Endothelial cell of umbilical vein (primary cell): ENCODE data around the gene LRP1. TPM values are rescaled to one million over a fixed set of nuclear protein-coding genes. Genes with fewer than 3 reads are reported as not detected.

Experiments used
- BruUV-seq: library from RNA; stranded (reverse); fragments of 400-500 nt; replicated peaks from 2 replicates; lab custom pipeline; 2021; lab: Mats Ljungman, UMichigan
- CTCF ChIA-PET: fragments of 300-600, 350-600 bp; sonication (Branson Sonifier 250); formaldehyde crosslinking; loops from one replicate; lab custom pipeline; 2021; ENCODE audit warnings: antibody characterized with exemption, inconsistent platforms; lab: Charles Lee
- POLR2A ChIA-PET: fragments of 300-600, 350-600 bp; sonication (Branson Sonifier 250); formaldehyde crosslinking; loops from one replicate; lab custom pipeline; 2021; ENCODE audit warnings: antibody characterized with exemption, inconsistent platforms; lab: Charles Lee
- DNase-seq: peaks from one replicate; pipeline ENCODE4 v3.0.0-alpha.2; 2011; ENCODE audit warnings: low read depth, low spot score
- FAIRE-seq: peaks from 2 replicates; lab custom pipeline; 2011; peaks lifted over from hg19 to GRCh38; lab: Jason Lieb, UNC
- H2AFZ ChIP-seq: 2 replicates; pipeline ENCODE4 v1.6.0; 2012; ENCODE audit warnings: low read depth, low read length, control low read depth, inconsistent platforms
- H3K27ac ChIP-seq: 2 replicates; pipeline ENCODE4 v1.5.1; 2011; ENCODE audit warnings: low read depth, mild to moderate bottlenecking, control low read depth, low read length, moderate library complexity; ENCODE audit not compliant: insufficient read depth
- H3K27me3 ChIP-seq, 2 experiments: 2 replicates each; pipeline versions ENCODE4 v1.6.0 to v1.6.1; 2011; ENCODE audit warnings: low read length in 2 of 2, mixed read lengths in 1 of 2; ENCODE audit not compliant: control insufficient read depth in 2 of 2, insufficient read depth in 2 of 2
- H3K36me3 ChIP-seq, 2 experiments: 2 replicates in 1 of 2; 3 replicates in 1 of 2; pipeline ENCODE4 v1.5.1; 2011; ENCODE audit warnings: low read length in 2 of 2, mild to moderate bottlenecking in 1 of 2, moderate library complexity in 1 of 2; ENCODE audit not compliant: control insufficient read depth in 2 of 2, insufficient read depth in 2 of 2; ENCODE audit errors: extremely low read depth in 1 of 2
- H3K4me1 ChIP-seq: 3 replicates; pipeline ENCODE4 v1.5.1; 2011; ENCODE audit warnings: mild to moderate bottlenecking, low read length; ENCODE audit not compliant: control insufficient read depth, insufficient read depth; ENCODE audit errors: extremely low read depth
- H3K4me2 ChIP-seq: 2 replicates; pipeline ENCODE4 v1.6.1; 2011; ENCODE audit warnings: low read length, control low read depth, mixed read lengths; ENCODE audit not compliant: insufficient read depth
- H3K4me3 ChIP-seq, 3 experiments: fragments of 200-600 bp in 1 of 3; sonication (generic), shearing (Covaris generic) in 1 of 3; replicated peaks in 1 of 3; 2 replicates each; pipeline ENCODE4 v1.5.1; 2011 to 2016; ENCODE audit warnings: control low read depth in 3 of 3, low read length in 3 of 3, mild to moderate bottlenecking in 2 of 3, inconsistent platforms in 1 of 3, low read depth in 1 of 3, moderate library complexity in 1 of 3; ENCODE audit not compliant: insufficient read depth in 1 of 3
- H3K79me2 ChIP-seq: 2 replicates; pipeline ENCODE4 v1.6.0; 2012; ENCODE audit warnings: low read length, inconsistent platforms; ENCODE audit not compliant: control insufficient read depth, insufficient read depth
- H3K9ac ChIP-seq: replicated peaks from 2 replicates; pipeline ENCODE3; 2011; ENCODE audit warnings: low read length, control low read depth; ENCODE audit not compliant: insufficient read depth; ENCODE audit errors: extremely low read depth
- H3K9me1 ChIP-seq: replicated peaks from 3 replicates; pipeline ENCODE4 v1.6.0; 2011; ENCODE audit warnings: mild to moderate bottlenecking, low read length; ENCODE audit not compliant: control insufficient read depth, insufficient read depth; ENCODE audit errors: extremely low read depth
- H3K9me3 ChIP-seq: replicated peaks from 2 replicates; pipeline ENCODE4 v1.5.1; 2012; ENCODE audit warnings: low read length, inconsistent platforms; ENCODE audit not compliant: control insufficient read depth, insufficient read depth
- H4K20me1 ChIP-seq: replicated peaks from 2 replicates; pipeline ENCODE3; 2011; ENCODE audit warnings: mild to moderate bottlenecking, low read length; ENCODE audit not compliant: control insufficient read depth, insufficient read depth; ENCODE audit errors: extremely low read depth
- EZH2 ChIP-seq: IDR thresholded peaks from 2 replicates; pipeline ENCODE4 v1.6.1; 2012; ENCODE audit warnings: borderline replicate concordance, low read depth, mild to moderate bottlenecking, moderate library complexity, low read length, inconsistent platforms; ENCODE audit not compliant: severe bottlenecking
- FOS ChIP-seq: IDR thresholded peaks from 2 replicates; pipeline ENCODE4 v1.6.1; 2011; ENCODE audit warnings: mild to moderate bottlenecking, low read length, moderate library complexity, borderline replicate concordance; ENCODE audit not compliant: insufficient read depth
- GATA2 ChIP-seq: IDR thresholded peaks from 2 replicates; pipeline ENCODE4 v1.7.0; 2011; ENCODE audit warnings: low read depth, mild to moderate bottlenecking, moderate library complexity, mixed read lengths, low read length; ENCODE audit not compliant: insufficient read length, insufficient read depth
- JUN ChIP-seq: IDR thresholded peaks from 2 replicates; pipeline ENCODE4 v1.6.1; 2011; ENCODE audit warnings: borderline replicate concordance, low read depth; ENCODE audit not compliant: insufficient read length, insufficient read depth
- MYC ChIP-seq: IDR thresholded peaks from one replicate; pipeline ENCODE4 v1.6.1; 2011; ENCODE audit warnings: mild to moderate bottlenecking, low read depth, low read length
- POLR2A ChIP-seq: IDR thresholded peaks from 2 replicates; pipeline ENCODE4 v1.6.1; 2012; ENCODE audit warnings: low read depth, mild to moderate bottlenecking, control low read depth, low read length
- POLR2AphosphoS5 ChIP-seq: IDR thresholded peaks from 2 replicates; pipeline ENCODE4 v1.6.1; 2012; ENCODE audit warnings: low read depth, mild to moderate bottlenecking, control low read depth, low read length, moderate library complexity; ENCODE audit not compliant: insufficient read depth
- dilution Hi-C: fragments of 300-500 bp; cut with MboI; formaldehyde crosslinking; loops from one replicate; pipeline ENCODE4 v1.15.0; 2019; ENCODE audit warnings: low sequenced_read_pairs; ENCODE audit not compliant: extremely low pct_ligation_motif_present
- intact Hi-C: fragments of 100-400 bp; cut with micrococcal nuclease; formaldehyde crosslinking; loops from one replicate; pipeline ENCODE4 v1.10.0; 2022
- polyA plus RNA-seq, 4 experiments: library from polyadenylated mRNA; depleted of rRNA in 3 of 4; stranded (reverse) in 3 of 4; unstranded in 1 of 4; fragments of >200 nt; gene quantifications; 2 replicates each; pipeline versions ENCODE4 v1.2.1 to v1.2.3, GENCODE V29; 2011 to 2012; ENCODE audit warnings: missing spikeins in 1 of 4
- total RNA-seq: library from RNA; stranded (reverse); gene quantifications from 2 replicates; pipeline ENCODE4 v1.2.3, GENCODE V29; 2021
- TF ChIP-seq, protein P1 (sequence below), 2 donors: IDR thresholded peaks; 1 replicate in 1 of 2; 2 replicates in 1 of 2; pipeline ENCODE4 v1.5.1; 2011; ENCODE audit warnings: low read length in 2 of 2, mild to moderate bottlenecking in 2 of 2, moderate library complexity in 2 of 2, control low read depth in 1 of 2, inconsistent platforms in 1 of 2, low read depth in 1 of 2; ENCODE audit not compliant: insufficient read depth in 1 of 2; ENCODE audit errors: extremely low read depth in 1 of 2
- TF ChIP-seq, protein P2 (sequence below): IDR thresholded peaks from 2 replicates; pipeline ENCODE4 v1.6.1; 2011; ENCODE audit not compliant: insufficient read depth, insufficient read length

LRP1 gene
- total and polyA plus RNA-seq, 2 donors (not counting 3 experiments of a cell fraction or from before 2014, with no cell fraction given): 1.6 to 4.6 TPM

DNA sequence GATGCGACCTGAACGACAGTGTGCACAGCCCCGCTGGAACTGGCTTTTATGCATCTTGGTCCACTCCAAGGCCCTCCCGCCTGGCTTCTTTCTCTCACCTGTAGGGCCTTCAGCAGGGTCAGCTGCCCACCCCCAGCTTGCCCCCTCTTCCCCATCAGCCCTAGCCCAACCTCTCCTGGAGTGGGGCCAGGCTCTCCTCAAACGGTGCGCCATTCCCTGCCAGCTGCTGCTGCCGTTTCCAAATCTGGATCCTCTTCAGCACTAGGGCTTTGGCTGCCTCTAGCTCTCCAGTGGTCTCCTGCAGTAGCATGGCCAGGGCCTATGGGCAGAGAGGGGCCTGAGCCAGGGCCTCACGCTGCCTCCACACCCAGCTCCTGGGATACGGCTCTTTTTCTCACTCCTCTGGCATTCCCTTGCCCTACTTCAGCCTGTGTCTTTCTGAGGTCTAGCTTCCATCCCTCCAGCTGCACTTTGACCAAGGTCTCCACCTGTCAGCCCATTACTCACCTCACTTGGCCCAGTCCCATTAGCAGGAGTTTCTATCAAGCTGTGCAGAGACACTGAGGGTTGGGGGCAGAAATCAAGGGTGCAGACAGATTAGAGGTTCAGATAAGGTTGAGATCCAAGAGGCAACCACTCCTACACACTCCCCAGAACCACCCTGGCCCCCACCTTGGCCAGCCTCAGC is 22.1 kb upstream of the LRP1 start:
- H4K20me1 ChIP-seq: no peaks in the 10 kb centered on the region
- intact Hi-C loops (no loop called here), dilution Hi-C loops (no loop called here)
- H2AFZ ChIP-seq: no peak overlapping the region
- H3K9ac ChIP-seq: no peak overlapping the region
- no peaks in the 10 kb centered on the region for H3K9me3 ChIP-seq
- H3K27ac ChIP-seq: no peak overlapping the region
- DNase-seq (no peak), FAIRE-seq (no peak)
- ChIA-PET POLR2A (no interaction called here), CTCF (interaction anchor here (1.3 kb wide), 1 partner anchor 14 kb away, joined by 6 read pairs; no protein-coding TSS in a partner anchor)
- H3K4me1 ChIP-seq: peaks cover 6% of the 10 kb centered on the region
- BruUV-seq: no TSS peak
- peaks cover 13% of the 10 kb centered on the region for H3K79me2 ChIP-seq
- H3K36me3 ChIP-seq: peaks cover 4 to 32% of the 10 kb centered on the region in 2 experiments
- no peaks in the 10 kb centered on the region for H3K27me3 ChIP-seq
- H3K4me3 ChIP-seq: no peak overlapping the region
- no peak for TF ChIP-seq EZH2
- TF ChIP-seq POLR2A: no peak
- TF ChIP-seq, protein P1, sequence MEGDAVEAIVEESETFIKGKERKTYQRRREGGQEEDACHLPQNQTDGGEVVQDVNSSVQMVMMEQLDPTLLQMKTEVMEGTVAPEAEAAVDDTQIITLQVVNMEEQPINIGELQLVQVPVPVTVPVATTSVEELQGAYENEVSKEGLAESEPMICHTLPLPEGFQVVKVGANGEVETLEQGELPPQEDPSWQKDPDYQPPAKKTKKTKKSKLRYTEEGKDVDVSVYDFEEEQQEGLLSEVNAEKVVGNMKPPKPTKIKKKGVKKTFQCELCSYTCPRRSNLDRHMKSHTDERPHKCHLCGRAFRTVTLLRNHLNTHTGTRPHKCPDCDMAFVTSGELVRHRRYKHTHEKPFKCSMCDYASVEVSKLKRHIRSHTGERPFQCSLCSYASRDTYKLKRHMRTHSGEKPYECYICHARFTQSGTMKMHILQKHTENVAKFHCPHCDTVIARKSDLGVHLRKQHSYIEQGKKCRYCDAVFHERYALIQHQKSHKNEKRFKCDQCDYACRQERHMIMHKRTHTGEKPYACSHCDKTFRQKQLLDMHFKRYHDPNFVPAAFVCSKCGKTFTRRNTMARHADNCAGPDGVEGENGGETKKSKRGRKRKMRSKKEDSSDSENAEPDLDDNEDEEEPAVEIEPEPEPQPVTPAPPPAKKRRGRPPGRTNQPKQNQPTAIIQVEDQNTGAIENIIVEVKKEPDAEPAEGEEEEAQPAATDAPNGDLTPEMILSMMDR (IDR thresholded peaks at IDR 0.05; ENCODE audit: extremely low read depth in 1 of 2, insufficient read depth in 1 of 2, low read depth in 1 of 2, low read length in 2 of 2): no peak
- TF ChIP-seq GATA2: no peak
- no peak for TF ChIP-seq MYC
- no peak for TF ChIP-seq FOS
- TF ChIP-seq JUN: no peak
- TF ChIP-seq, protein P2, sequence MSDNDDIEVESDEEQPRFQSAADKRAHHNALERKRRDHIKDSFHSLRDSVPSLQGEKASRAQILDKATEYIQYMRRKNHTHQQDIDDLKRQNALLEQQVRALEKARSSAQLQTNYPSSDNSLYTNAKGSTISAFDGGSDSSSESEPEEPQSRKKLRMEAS: no peak
- no peak for TF ChIP-seq POLR2AphosphoS5
- no peak overlapping the region for H3K4me2 ChIP-seq
- H3K9me1 ChIP-seq: no peaks in the 10 kb centered on the region
